Sigmoid colon (tissue), 7 donors: ENCODE results near the gene BARX2. TPM values are rescaled to one million over a fixed set of nuclear protein-coding genes. Genes with fewer than 3 reads are reported as not detected.

Experiments
- DNase-seq: peaks from one replicate; pipeline ENCODE4 v3.0.0-alpha.2; 2019
- H3K27ac ChIP-seq, 4 donors: fragments of 200-600 bp; sonication (generic); one replicate each; pipeline ENCODE4 v1.5.1; 2016 to 2019; ENCODE audit warnings: mild to moderate bottlenecking in 1 of 4
- H3K27me3 ChIP-seq, 3 donors: fragments of 200-600 bp; sonication (generic); one replicate each; pipeline ENCODE4 v1.5.1; 2019; ENCODE audit warnings: mild to moderate bottlenecking in 1 of 3
- H3K36me3 ChIP-seq, 4 donors: fragments of 200-600 bp; sonication (generic); one replicate each; pipeline ENCODE4 v1.5.1; 2016 to 2019
- H3K4me1 ChIP-seq, 4 donors: fragments of 200-600 bp; sonication (generic); one replicate each; pipeline ENCODE4 v1.5.1; 2017 to 2019
- H3K4me3 ChIP-seq, 4 donors: fragments of 200-600 bp; sonication (generic); one replicate each; pipeline ENCODE4 v1.5.1; 2017 to 2019; ENCODE audit warnings: mild to moderate bottlenecking in 2 of 4, moderate library complexity in 1 of 4
- H3K9me3 ChIP-seq, 4 donors: fragments of 200-600 bp in 3 of 4; sonication (generic) in 3 of 4; one replicate each; pipeline versions ENCODE4 v1.5.1 to v1.6.1; 2013 to 2019
- CTCF ChIP-seq, 4 experiments: fragments of 450-650 bp in 3 of 4; fragments of 200-600 bp in 1 of 4; IDR thresholded peaks; one replicate each; pipeline ENCODE4 v1.5.1; 2016 to 2019; ENCODE audit warnings: antibody characterized with exemption in 4 of 4, mild to moderate bottlenecking in 3 of 4, moderate library complexity in 2 of 4
- EP300 ChIP-seq, 4 donors: sonication (generic); formaldehyde crosslinking; IDR thresholded peaks; one replicate each; pipeline ENCODE4 v1.6.1; 2017; ENCODE audit warnings: antibody characterized with exemption in 4 of 4
- POLR2A ChIP-seq, 2 donors: fragments of 450-650 bp; IDR thresholded peaks; one replicate each; pipeline ENCODE4 v1.6.1; 2016; ENCODE audit warnings: antibody characterized with exemption in 2 of 2, mild to moderate bottlenecking in 2 of 2, moderate library complexity in 2 of 2
- POLR2AphosphoS5 ChIP-seq, 4 donors: sonication (generic); formaldehyde crosslinking; IDR thresholded peaks; one replicate each; pipeline ENCODE4 v1.6.1; 2017; ENCODE audit warnings: antibody characterized with exemption in 4 of 4
- WGBS, 2 donors: extraction: QIAGEN DNeasy Blood & Tissue Kit; methylation state at CpG; one replicate each; pipeline ENCODE4 v1.1.7; 2013; 5-methylcytosine and 5-hydroxymethylcytosine counted together
- intact Hi-C: fragments of 100-400 bp; cut with DNase I; formaldehyde crosslinking; loops from one replicate; pipeline ENCODE4 v1.15.1; 2023
- polyA plus RNA-seq, 3 donors: library from polyadenylated mRNA; stranded (reverse); fragments of 200-250 nt; gene quantifications; one replicate each; pipeline ENCODE4 v1.2.3, GENCODE V29; 2013
- total RNA-seq, 4 donors: library from RNA; depleted of rRNA; stranded (reverse); fragments of >200 nt; gene quantifications; one replicate each; pipeline ENCODE4 v1.1.0, GENCODE V29; 2016
- donor health status: healthy with polysubstance abuse.
- donor health status: Bipolar disorder and iron deficiency.
- donor health status: healthy.

Gene BARX2
- total and polyA plus RNA-seq, 7 donors = 10.0 to 19.7 (median 12.0) TPM; not detected in 4

GRCh38 chr11:129455756-129456655, 80.4 kb downstream of the BARX2 start:
- Histone ChIP-seq H3K4me1 (no peaks in the 10 kb centered on the region), H3K27me3 (peaks cover 0 to 21% (median 7%) of the 10 kb centered on the region in 3 donors), H3K27ac (no peak overlapping the region), H3K36me3 (no peaks in the 10 kb centered on the region), H3K4me3 (no peak overlapping the region), H3K9me3 (no peaks in the 10 kb centered on the region)
- intact Hi-C loops = no loop called here
- DNase-seq = no peak
- 88 to 91% methylated on average over 17 of the region's 17 CpGs for WGBS, 2 donors
- TF ChIP-seq POLR2A (IDR thresholded peaks at IDR 0.05) = no peak
- TF ChIP-seq POLR2AphosphoS5 (IDR thresholded peaks at IDR 0.05) = no peak
- no peak for TF ChIP-seq CTCF (IDR thresholded peaks at IDR 0.05)
- TF ChIP-seq EP300 (IDR thresholded peaks at IDR 0.05) = no peak

GRCh38 chr11:129457321-129457720, 81.7 kb downstream of the BARX2 start:
- peaks cover 0 to 21% (median 7%) of the 10 kb centered on the region in 3 donors for H3K27me3 ChIP-seq
- no peak overlapping the region for H3K27ac ChIP-seq
- no peaks in the 10 kb centered on the region for H3K9me3 ChIP-seq
- intact Hi-C loops = no loop called here
- WGBS, 2 donors = 10 to 59% methylated on average over 6 of the region's 6 CpGs
- no peak for DNase-seq
- H3K4me3 ChIP-seq = no peak overlapping the region
- H3K4me1 ChIP-seq = no peaks in the 10 kb centered on the region
- TF ChIP-seq EP300 (IDR thresholded peaks at IDR 0.05) (no peak), POLR2AphosphoS5 (IDR thresholded peaks at IDR 0.05) (no peak), CTCF (IDR thresholded peaks at IDR 0.05) (no peak), POLR2A (IDR thresholded peaks at IDR 0.05) (no peak)
- no peaks in the 10 kb centered on the region for H3K36me3 ChIP-seq

GRCh38 chr11:129458278-129458677, 82.6 kb downstream of the BARX2 start:
- Histone ChIP-seq H3K36me3 (no peaks in the 10 kb centered on the region), H3K27ac (no peak overlapping the region), H3K4me3 (no peak overlapping the region), H3K9me3 (no peaks in the 10 kb centered on the region), H3K27me3 (peaks cover 0 to 21% (median 7%) of the 10 kb centered on the region in 3 donors), H3K4me1 (no peaks in the 10 kb centered on the region)
- DNase-seq = no peak
- TF ChIP-seq EP300 (IDR thresholded peaks at IDR 0.05) (no peak), POLR2A (IDR thresholded peaks at IDR 0.05) (no peak), POLR2AphosphoS5 (IDR thresholded peaks at IDR 0.05) (no peak), CTCF (IDR thresholded peaks at IDR 0.05) (no peak)
- 10 to 67% methylated on average over 3 of the region's 3 CpGs for WGBS, 2 donors
- intact Hi-C loops = no loop called here

- H3K27me3 ChIP-seq = peaks cover 0 to 21% (median 7%) of the 10 kb centered on the region in 3 donors
- H3K36me3 ChIP-seq = no peaks in the 10 kb centered on the region
- H3K4me3 ChIP-seq = no peak overlapping the region
- H3K9me3 ChIP-seq = no peaks in the 10 kb centered on the region
- intact Hi-C loops = no loop called here
- no peak overlapping the region for H3K27ac ChIP-seq
- no peak for TF ChIP-seq POLR2AphosphoS5 (IDR thresholded peaks at IDR 0.05)
- no peak for TF ChIP-seq EP300 (IDR thresholded peaks at IDR 0.05)
- TF ChIP-seq POLR2A (IDR thresholded peaks at IDR 0.05) = no peak
- no peak for TF ChIP-seq CTCF (IDR thresholded peaks at IDR 0.05)
- WGBS, 2 donors = 19 to 44% methylated on average over 13 of the region's 13 CpGs
- no peaks in the 10 kb centered on the region for H3K4me1 ChIP-seq
- no peak for DNase-seq
These were observed 83.3 kb downstream of the BARX2 start for GRCh38 chr11:129458756-129459535.
